NCI-H345 treated with DMSO at 0.1 percent for 48 hours (cell line): Measurements from ENCODE around the gene SHANK3.
A peak's percentile ranks its signal among the peaks of the same experiment; 100 is the strongest.
"Not testable (repeated sequence)": the region's sequence is repeated elsewhere in the genome, so short reads cannot be mapped to it uniquely, and the experiment has no call there.

Experiments
- DNase-seq: peaks from one replicate; lab custom pipeline; 2025; ENCODE audit not compliant: unreplicated experiment; lab: John Stamatoyannopoulos, UW

Gene SHANK3

DNA sequence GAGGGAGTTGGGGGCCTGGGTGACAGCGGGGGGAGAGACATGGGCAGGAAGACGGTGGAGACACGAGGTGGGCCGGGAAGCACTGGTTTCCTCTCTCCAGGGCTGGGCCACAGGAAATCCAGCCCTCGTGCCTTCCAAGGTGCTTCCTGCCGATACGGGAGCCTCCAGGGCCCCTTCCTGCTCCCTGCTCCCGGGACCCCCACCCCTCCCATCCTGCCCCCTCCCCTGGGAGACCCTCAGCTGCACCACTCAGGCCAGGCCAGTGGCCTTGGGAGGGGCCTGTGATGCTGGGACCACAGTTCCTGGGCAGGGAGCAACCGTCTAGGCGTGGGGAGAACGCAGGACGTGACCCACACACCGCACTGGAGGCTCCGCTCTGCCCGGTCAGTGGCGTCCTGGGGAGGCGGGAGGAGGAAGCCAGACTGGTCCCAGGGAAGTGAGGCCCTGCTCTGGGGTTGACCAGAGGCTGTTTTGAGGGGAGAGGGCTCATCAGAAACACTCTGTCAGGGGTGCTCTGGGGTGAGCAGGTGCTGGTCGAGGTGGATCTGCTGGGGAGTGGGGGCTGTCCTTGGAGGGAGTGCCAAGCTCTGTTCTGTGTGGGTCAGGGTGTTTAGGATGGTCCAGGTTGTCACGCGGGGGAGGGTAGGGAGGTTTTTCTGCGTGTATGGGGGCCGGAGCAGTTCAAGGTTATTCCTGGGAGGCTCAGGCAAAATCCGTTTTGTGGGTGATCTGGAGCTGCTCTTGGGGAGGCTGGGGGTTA lies at the start of gene SHANK3:
SHANK3 (plus strand) TSS at position 353 of the 760 bp plus-strand sequence.
- no peak for DNase-seq

DNA sequence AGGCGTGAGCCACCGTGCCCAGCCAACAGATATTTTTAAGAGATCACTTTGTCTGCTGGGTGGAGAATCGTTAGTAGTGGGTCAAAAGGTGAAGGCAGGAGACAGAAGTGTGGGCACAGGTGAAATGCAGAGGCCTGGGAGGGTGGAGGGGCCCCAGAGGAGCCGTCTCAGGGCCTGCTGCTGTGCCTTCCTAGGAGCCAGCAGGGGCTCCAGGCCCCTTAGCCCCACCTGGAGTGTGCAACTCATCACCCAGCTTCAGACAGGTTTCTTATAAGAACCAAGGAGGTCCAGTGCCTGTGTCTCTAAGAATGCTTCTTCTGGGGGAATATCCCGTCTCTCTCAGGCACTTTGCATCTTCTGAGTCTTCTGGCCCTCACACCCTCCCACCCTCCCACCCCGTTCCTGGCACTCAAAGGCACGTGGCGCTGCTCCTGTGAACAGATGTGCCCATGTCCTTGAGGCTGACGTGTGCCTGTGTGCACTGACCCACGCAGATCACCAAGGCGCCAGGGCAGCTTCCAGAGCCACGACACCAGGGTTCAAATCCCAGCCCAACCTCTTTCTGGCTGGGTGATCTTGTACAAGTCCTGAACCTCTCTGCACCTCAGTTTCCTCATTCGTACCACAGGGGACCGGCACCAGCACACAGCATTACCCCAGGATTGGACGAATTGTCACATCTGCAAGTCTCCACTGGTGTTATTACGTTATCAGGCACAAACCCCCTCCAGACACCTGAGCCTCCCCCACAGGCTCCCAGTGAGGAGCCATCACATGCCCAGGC lies 48.1 kb upstream of the SHANK3 start:
- DNase-seq = no peak

DNA sequence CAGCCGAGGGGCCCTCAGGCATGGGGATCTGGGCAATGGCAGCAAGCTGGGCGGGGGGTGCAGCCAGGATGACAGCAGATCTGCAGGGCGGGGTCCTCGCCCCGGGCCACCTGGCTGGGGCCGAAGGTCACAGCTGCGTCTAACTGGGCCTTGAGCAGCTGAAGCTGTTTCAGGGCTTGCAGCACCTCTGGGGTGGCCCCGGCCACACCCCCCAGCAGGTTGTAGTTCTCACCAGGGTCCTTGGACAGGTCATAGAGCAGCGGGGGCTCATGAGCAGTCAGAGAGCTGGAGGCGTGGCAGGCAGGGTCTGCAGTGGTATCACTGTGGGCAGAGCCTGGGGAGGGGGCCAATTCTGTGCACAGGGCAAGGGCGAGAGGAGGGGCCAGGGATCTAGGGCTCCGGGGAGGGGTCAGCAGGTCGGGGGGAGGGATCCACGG lies 47.5 kb upstream of the SHANK3 start:
- DNase-seq = no peak

DNA sequence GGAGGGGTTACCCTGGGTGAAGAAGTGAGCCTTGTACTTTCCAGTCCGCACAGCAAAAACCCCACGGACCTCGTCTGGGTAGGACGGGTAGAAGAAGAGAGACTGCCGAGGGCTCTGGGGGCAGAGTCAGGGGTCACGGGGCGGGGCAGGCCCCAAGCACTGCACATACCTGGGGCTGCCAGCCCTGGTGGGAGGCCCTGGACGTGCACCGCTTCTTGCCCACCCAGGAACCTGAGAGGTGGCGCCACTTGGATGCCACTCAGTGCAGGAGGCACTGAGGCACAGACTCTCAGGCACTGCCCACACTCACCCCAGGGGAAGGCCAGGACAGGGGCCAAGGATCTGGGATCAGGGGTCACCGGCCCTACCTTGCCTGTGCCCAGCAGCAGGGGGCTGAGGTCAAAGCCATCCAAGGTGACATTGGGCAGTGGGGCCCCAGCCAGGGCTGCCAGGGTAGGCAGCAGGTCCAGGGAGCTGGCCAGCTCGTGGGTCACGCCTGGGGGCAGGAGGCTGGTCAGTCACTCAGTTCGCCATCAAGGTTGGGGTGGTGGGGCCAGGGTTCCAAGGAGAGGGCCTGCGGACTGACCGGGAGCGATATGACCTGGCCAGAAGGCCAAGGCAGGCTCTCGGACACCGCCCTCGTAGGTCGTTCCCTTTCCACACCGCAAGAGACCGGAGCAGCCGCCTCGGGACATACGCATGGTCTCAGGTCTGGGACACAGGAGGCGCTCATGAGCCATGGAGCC lies 46.9 kb upstream of the SHANK3 start:
- DNase-seq = peak; percentile 19

DNA sequence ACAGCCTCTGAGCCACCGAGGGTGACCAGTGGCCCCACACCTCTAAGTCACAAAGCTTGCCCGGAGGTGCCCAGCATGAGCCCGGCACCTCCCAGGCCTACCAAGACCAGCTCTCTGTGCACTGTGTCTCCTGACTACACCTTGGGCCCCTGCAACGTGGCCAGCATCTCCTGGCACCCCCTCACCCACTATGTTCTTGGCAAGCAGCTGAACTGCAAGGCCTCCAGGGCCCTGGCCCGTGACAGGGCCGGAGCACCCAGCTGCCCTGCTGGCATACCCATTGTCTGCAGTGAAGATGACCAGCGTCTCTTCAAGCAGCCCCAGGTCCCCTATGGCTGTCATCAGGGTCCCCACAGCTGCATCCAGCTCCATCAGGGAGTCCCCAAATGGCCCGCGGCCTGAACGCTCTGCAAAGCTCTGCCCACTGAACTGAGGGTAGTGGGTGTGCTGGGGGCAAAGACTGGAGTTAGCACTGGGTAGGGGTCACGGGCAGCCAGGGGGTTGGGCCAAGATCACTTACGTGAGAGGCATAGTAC lies 46.2 kb upstream of the SHANK3 start:
- no peak for DNase-seq

DNA sequence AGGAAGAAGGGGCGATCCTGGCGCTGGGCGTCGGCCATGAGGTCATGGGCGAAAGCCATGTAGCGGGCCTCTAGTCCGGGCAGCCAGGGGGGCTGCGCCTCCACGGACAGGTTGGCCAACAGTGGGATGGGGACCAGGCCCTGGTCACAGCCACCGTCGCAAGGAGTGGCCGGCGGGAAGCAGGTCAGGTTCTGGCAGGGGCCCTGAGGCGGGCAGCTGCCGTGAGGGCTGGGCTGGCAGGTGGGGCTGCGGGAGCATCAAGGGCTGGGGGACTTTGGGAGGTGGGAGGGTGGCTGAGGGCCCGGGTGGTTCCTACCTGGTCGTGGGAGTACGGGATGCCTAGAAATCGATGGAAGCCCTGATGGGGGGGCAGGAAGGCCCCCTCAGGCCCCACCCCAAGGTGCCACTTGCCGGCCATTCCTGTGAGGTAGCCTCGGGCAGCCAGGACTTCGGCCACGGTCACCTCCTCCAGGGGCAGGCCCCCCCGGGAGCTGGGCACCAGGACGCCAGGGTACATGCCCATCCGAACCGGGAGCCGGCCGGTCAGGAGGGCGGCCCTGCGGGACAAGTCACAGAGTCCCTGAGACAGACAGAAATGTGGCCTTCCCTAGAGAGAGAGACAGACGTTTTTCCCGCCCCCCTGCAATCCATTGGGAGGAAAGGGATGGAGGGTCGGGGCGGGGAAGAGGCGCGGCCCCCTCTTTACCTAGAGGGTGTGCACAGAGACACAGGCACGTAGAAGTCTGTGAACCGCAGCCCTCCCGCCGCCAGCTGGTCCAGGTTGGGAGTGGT lies 45.6 kb upstream of the SHANK3 start:
- no peak for DNase-seq

DNA sequence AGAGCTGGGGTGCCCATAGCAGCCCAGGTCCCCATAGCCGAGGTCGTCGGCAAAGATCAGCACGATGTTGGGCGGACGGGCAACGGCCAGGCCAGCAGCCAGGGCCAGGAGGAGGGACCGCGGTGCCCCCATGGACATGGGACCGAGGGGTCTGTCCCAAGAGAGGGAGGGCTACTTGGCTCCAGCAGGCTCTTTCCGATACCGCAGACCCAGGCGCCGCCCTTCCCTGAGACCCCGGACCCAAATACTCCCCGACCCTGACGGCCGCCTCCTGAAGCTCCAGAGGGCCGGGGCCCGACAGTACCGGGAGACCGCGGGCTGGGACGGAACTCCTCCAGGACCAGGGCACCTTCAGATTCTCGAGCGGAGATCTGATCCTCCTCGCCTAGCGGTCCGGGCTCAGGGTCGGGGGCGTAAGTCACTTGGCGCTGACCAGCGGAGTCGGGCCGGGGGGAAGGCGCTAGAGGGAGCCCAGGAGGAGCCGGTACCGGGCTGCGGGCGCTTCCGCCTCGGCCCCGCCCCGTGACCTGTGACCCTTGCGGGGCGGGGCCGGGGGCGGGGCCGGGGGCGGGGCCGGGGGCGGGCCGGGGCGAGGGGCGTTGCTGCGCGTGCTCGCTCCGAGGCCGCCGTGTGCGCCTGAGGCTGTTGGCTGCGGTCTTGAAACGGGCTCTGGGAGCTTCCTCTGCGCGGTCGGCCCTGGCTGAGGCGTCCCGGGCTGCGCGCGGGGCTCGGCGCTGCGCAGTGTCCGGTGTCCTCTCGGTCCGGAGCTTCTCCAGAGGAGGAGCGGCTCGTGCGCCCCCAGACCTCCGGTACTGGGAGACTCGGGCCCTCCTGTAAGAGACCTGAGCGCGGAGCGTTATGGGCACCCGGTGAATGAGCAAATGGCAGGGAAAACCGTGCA lies 44.7 kb upstream of the SHANK3 start, which contains the start of gene ARSA:
ARSA (minus strand) TSS at position 511 of the 901 bp plus-strand sequence; CDS start at position 138, 373 bp downstream.
- DNase-seq = no peak

DNA sequence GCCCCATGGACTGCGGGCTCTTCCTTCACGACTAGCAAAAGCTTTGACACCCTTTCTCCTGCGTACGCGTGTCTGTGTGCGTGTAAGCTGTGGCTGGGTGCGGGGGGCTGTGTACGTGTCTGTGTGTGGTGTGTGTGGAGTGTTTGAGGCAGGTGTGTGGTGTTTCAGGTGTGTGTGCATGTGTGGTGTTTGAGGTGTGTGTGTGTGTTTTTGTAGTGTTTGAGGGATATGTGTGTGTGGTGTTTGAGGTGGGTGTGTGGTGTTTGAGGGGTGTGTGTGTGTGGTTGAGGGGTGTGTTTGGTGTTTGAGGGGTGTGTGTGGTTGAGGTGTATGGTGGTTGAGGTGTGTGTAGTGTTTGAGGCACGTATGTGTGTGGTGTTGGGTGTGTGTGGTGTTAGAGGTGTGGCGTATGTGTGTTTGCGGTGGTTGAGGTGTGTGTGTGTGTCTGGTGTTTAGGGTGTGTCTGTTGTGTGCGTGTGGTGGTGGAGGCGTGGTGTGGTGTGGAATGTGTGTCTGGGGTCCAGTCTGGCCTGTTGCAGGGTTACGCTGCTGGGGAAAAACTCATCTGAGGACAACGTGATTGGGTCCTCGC lies 44.0 kb upstream of the SHANK3 start:
- no peak for DNase-seq

DNA sequence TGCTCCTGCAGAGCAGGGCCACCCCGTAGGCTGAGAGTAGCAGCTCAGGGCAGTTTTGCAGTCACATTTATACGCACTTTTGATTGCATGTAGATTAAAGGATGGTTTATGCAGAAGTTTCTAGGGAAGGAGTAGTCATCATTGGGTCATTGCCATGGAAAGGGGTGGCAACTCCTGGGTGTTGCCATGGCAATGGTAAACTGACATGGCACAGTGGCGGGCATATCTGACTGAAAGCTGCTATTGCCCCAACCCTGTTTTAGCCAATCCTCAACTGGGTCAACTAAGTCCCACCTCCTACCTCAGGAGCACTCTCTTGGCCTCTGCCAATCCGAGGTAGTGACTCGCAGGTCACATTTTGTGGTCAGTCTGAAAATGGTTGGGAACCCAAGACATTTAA lies 42.2 kb upstream of the SHANK3 start:
- no peak for DNase-seq

DNA sequence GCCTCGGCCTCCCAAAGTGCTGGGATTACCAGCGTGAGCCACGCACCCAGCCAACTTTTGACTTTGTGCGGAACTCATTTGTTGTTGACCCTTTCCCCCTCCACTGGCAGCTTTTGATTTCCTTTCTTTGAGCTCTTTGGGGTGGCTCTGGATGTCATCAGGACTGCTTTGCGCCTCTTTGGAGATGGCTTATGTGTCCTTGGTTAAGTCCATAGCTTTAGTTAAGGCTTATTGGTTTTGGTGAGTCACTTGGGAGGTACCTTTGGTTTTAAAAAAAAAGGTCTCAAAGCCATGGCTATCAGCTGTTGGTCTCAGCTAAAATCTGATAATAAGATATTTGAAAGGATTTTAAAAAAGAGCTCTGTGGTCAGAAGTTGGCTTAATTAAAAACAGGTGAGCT lies 39.5 kb upstream of the SHANK3 start:
- DNase-seq = no peak

DNA sequence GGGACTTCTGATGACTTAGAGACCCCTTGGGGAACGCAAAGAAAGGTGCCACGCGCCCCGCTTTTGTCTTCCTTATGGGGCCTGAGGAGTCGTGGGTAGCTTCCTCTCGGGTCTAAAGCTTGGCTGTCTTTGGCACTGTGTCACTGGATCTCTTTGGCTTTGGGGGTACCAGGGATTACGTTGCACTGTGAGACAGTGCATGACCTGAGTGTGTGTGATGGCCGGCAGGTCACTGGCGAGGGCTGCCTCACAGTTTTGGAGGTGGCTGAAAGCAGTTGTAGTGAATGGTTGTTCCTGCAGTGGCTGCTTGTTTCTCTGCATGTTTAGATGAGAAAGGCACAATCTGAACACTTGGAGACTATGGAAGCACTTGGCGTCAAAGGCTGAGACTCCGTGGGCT lies 38.9 kb upstream of the SHANK3 start:
- no peak for DNase-seq

DNA sequence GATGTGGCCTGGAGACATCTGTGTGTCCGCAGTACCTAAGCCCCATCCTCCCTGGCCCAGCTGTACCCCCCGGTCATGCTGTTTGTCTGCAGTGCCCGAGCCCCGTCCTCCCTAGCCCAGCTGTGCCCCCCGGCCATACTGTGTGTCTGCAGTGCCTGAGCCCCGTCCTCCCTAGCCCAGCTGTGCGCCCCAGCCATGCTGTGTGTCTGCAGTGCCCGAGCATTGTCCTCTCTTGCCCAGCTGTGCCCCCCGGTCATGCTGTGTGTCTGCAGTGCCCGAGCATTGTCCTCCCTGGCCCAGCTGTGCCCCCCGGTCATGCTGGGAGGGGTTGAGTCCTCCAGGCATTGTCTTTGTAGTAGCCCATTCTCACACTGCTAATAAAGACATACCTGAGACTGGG lies 37.0 kb upstream of the SHANK3 start:
- no peak for DNase-seq

DNA sequence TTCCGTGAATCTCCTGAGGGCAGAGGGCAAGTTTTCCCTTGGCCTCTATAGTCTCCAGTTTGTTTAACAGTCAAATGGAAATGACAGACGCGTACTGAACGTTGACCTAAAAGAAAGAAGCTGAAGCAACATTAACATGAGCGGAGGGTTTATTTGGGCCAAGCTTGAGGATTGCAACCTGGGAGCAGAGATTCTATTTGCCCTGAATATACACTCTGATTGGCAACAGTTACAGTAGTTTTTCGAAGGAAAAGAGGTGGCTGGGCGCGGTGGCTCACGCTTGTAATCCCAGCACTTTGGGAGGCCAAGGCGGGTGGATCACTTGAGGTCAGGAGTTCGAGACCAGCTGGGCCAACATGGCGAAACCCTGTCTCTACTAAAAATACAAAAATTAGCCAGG lies 32.3 kb upstream of the SHANK3 start:
- DNase-seq = not testable (repeated sequence)

DNA sequence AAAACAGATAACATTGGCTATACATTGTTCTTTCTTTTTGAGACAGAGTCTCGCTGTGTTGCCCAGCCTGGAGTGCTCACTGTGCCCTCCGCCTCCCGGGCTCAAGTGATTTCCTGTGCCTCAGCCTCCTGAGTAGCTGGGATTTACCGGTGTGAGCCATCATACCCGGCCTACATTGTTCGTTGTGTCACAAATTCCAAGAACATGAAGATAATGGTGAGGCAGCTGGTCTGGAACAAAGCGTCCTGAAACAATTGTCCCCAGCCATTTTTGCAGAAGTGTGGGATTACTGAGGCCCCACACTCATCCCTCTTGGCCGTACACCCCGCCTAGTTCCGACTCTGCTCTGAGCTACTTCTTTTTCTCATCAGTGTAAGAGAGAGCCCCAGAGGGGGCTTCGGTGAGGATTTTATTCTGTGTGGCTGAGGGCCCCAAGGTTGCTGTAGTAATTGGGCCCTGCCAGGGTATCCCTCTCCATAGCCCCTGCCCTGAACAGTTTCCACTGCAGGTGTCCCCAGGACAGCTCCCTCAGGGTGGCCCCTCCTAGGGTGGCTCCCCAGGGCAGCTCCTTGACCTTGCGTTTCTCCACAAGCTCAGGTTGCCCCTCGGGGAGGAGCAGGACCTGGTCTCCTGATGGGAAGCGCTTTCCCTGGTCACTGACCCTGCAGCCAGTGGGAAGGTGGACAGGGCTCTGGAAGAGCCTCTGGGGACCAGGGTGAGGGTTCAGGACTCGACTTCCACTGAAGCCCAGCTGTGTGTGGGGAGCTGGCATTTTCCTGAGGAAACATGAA lies 31.6 kb upstream of the SHANK3 start:
- DNase-seq = no peak

DNA sequence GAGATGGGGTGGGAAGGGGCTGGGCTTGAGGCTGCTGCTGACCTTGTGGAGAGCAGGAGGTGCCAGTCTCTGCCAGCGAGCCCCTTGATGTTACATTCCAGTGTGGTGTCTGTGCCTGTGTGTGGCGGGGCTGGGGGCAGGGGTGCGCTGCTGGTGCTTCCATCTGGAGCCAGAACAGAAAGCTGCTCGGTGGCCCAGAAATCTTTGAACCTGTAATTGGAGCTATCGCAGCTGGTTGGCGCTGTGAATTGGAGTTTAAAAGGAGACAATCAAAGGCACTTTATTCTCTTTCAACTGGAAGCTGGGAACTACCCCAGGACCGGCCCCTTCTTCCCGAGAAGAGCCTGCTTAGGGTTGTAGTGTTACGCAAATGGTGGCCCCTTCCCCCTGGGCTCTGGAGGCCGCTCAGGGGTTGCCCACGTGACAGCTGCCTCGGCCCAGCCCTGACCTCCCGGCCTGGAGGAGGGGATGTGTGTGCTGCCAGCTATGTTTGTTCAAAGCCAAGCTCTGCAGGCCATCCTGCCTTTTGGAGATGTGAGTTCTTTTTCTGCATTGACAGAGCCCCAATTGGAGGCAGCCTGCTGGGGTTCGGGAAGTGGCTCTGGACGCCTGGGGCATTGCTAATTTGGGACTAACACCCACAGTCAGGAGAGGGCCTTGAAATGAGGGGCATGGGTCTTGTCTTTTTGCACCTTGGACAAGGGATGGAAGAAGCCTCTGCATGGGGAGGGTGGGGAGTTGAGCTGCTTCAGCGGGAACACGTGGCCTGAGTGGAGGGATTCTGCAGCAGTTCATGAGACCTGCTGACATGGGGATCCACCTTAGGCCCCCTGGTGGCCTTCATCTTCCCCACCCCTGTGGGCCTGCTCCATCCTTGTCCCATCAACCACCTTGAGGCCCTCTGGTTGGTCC lies 30.7 kb upstream of the SHANK3 start:
- no peak for DNase-seq

DNA sequence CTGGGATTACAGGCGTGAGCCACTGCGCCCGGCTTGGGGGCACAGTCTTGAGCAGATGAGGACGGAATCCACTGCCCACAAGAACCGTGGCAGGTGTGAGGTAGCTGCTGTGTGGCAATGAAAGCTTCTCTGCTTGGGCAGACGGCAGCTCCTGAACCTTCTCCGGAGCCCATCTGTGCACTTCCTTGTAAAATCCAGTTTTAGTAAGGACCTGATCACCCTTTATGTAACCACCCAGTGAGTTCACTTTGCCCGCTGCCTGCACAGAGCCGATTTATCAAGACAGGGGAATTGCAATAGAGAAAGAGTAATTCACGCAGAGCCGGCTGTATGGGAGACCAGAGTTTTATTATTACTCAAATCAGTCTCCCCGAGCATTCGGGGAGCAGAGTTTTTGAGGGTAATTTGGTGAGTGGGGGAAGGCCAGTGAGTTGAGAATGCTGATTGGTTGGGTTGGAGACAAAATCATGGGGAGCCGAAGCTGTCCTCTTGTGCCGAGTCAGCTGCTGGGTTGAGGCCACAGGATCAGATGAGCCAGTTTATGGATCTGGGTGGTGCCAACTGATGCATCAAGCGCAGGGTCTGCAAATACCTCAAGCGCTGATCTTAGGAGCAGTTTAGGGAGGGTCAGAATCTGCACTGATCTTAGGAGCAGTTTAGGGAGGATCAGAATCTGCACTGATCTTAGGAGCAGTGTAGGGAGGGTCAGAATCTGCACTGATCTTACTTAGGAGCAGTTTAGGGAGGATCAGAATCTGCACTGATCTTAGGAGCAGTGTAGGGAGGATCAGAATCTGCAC lies 29.4 kb upstream of the SHANK3 start:
- DNase-seq = not testable (repeated sequence)

DNA sequence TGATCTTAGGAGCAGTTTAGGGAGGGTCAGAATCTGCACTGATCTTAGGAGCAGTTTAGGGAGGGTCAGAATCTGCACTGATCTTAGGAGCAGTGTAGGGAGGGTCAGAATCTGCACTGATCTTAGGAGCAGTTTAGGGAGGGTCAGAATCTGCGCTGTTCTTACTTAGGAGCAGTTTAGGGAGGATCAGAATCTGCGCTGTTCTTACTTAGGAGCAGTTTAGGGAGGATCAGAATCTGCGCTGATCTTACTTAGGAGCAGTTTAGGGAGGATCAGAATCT lies 28.9 kb upstream of the SHANK3 start:
- not testable (repeated sequence) for DNase-seq
